ENCODE data around the gene SH3D19.

GRCh38 chr4:151259752-151260151, 65.7 kb downstream of the SH3D19 start:
- TF ChIP-seq CTCF (IDR thresholded peaks at IDR 0.05) (no peak), POLR2A (IDR thresholded peaks at IDR 0.05) (no peak), EP300 (IDR thresholded peaks at IDR 0.05; ENCODE audit: low read depth) (no peak)

Data from transverse colon (tissue), 3 donors.